A673 (cell line): ENCODE data around the gene PCIF1. TPM values are rescaled to one million over a fixed set of nuclear protein-coding genes. Genes with fewer than 3 reads are reported as not detected.
"Not testable (repeated sequence)": the region's sequence is repeated elsewhere in the genome, so short reads cannot be mapped to it uniquely, and the experiment has no call there.

Source experiments
- BruUV-seq: library from RNA; stranded (reverse); fragments of 400-500 nt; replicated peaks from 2 replicates; lab custom pipeline; 2021; lab: Mats Ljungman, UMichigan
- CTCF ChIA-PET: fragments of 300-600 bp; sonication (Branson Sonifier 250); formaldehyde crosslinking; loops from one replicate; lab custom pipeline; 2022; ENCODE audit warnings: antibody characterized with exemption; lab: Charles Lee
- POLR2A ChIA-PET: fragments of 300-600 bp; sonication (Branson Sonifier 250); formaldehyde crosslinking; loops from one replicate; lab custom pipeline; 2022; ENCODE audit warnings: antibody characterized with exemption; ENCODE audit not compliant: low non-redundant PET; lab: Charles Lee
- DNase-seq: peaks from one replicate; pipeline ENCODE4 v3.0.0-alpha.2; 2015; ENCODE audit warnings: low spot score
- H3K27ac ChIP-seq: fragments of 200-600 bp; sonication (generic); 2 replicates; pipeline ENCODE4 v1.5.1; 2016; ENCODE audit warnings: mixed run types, low read depth, mild to moderate bottlenecking, mixed read lengths, antibody characterized with exemption, low read length; ENCODE audit not compliant: poor library complexity, severe bottlenecking
- H3K27me3 ChIP-seq: fragments of 200-600 bp; sonication (generic); replicated peaks from 2 replicates; pipeline ENCODE4 v1.6.1; 2017; ENCODE audit warnings: mixed run types, low read depth, mild to moderate bottlenecking, mixed read lengths, antibody characterized with exemption, low read length; ENCODE audit not compliant: insufficient read depth, poor library complexity
- H3K36me3 ChIP-seq: fragments of 200-600 bp; sonication (generic); 2 replicates; pipeline ENCODE4 v1.6.1; 2016; ENCODE audit warnings: mixed run types, mild to moderate bottlenecking, mixed read lengths, antibody characterized with exemption, low read length; ENCODE audit not compliant: insufficient read depth, poor library complexity, severe bottlenecking
- H3K4me1 ChIP-seq: fragments of 200-600 bp; sonication (generic); 2 replicates; pipeline ENCODE4 v1.6.1; 2017; ENCODE audit warnings: mixed run types, mild to moderate bottlenecking, mixed read lengths, antibody characterized with exemption, low read length; ENCODE audit not compliant: insufficient read depth, poor library complexity, severe bottlenecking
- H3K4me3 ChIP-seq: fragments of 200-600 bp; sonication (generic); 2 replicates; pipeline ENCODE4 v1.5.1; 2016; ENCODE audit warnings: low read depth, mixed run types, mild to moderate bottlenecking, mixed read lengths, low read length; ENCODE audit not compliant: poor library complexity, severe bottlenecking
- H3K9me3 ChIP-seq: fragments of 200-600 bp; sonication (generic); 2 replicates; pipeline ENCODE4 v1.6.1; 2016; ENCODE audit warnings: mixed run types, low read depth, mild to moderate bottlenecking, mixed read lengths, antibody characterized with exemption, low read length; ENCODE audit not compliant: poor library complexity, severe bottlenecking
- CTCF ChIP-seq: fragments of 300-800, 200-600 bp; sonication (generic); conservative IDR thresholded peaks from 2 replicates; pipeline ENCODE4 v1.5.1; 2017; ENCODE audit warnings: low read depth, mild to moderate bottlenecking, antibody characterized with exemption, low read length, moderate library complexity, mixed read lengths
- EZH2 ChIP-seq: fragments of 200-600 bp; sonication (generic); IDR thresholded peaks from 2 replicates; pipeline ENCODE4 v1.6.1; 2017; ENCODE audit warnings: borderline replicate concordance, low read depth, mild to moderate bottlenecking, mixed read lengths, antibody characterized with exemption, low read length; ENCODE audit not compliant: poor library complexity, severe bottlenecking
- intact Hi-C: fragments of 100-400 bp; cut with micrococcal nuclease; formaldehyde crosslinking; loops from one replicate; pipeline ENCODE4 v1.10.0; 2022; ENCODE audit not compliant: unreplicated experiment
- total RNA-seq: library from RNA; stranded (reverse); gene quantifications from 2 replicates; pipeline ENCODE4 v1.2.3, GENCODE V29; 2021

The PCIF1 gene
- total RNA-seq, 1 experiment from 2014 or later: 47.5 TPM

DNA sequence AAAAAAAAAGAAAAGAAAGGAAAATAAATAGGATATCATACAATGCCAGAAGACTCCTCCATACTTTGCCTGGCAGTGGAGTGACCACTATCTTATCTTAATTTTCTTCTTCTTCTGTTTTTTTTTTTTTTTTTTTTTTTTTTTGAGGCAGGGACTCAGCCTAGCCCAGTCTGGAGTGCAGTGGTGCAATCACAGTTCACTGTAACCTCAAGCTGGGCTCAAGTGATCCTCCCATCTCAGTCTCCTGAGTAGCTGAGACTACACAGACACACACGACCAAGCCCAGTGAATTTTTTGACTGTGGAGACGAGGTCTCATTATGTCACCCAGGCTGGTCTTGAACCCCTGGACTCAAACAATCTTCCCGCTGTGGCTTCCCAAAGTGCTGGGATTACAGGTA is 57.1 kb downstream of the PCIF1 start:
- no peak for DNase-seq
- Histone ChIP-seq H3K27me3 (no peaks in the 10 kb centered on the region), H3K27ac (no peak overlapping the region), H3K4me3 (no peak overlapping the region), H3K36me3 (no peaks in the 10 kb centered on the region), H3K4me1 (peaks cover 20% of the 10 kb centered on the region), H3K9me3 (no peaks in the 10 kb centered on the region)
- CTCF ChIA-PET: no interaction called here
- POLR2A ChIA-PET: no interaction called here
- intact Hi-C loops: no loop called here
- BruUV-seq: no TSS peak
- TF ChIP-seq EZH2 (no peak), CTCF (no peak)

DNA sequence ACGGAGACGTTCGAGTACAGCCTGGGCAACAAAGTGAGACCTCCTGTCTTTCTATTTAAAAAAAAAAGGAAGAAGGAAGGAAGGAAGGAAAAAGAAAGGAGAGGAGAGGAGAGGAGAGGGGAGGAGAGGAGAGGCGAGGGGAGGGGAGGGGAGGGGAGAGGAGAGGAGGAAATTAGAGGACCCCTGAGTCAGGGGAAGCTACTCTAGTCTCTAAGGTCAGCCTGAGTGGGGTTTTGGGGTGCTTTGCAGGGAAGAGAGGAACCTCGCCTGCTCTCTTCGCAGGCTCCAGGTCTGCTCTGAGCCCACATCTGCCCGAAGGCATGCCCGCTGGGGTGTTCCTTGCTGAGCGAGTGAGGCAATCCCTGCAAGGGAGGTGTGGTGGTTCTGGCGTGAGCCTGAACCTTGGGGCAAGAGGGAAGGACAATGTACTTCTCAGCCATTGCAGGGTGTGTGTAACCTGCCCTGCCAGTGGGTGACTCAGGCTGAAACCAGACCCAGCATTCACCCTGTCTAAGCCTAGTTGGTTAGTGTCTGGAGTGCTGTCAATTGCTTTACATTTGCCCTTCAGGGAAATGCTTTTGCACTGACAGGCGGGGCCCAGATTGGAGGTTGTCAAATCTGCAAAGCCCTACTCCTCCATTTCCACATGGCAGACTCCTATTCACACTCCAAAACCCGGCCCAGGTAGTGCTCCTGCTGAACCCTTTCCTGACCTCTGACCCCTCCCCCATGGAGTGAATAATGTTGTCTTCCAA is 58.9 kb downstream of the PCIF1 start:
- TF ChIP-seq CTCF: no peak
- no peak for TF ChIP-seq EZH2
- Histone ChIP-seq H3K27me3 (no peaks in the 10 kb centered on the region), H3K36me3 (no peaks in the 10 kb centered on the region), H3K9me3 (no peaks in the 10 kb centered on the region), H3K4me3 (no peak overlapping the region), H3K27ac (no peak overlapping the region), H3K4me1 (peaks cover 33% of the 10 kb centered on the region)
- intact Hi-C loops: no loop called here
- ChIA-PET POLR2A (no interaction called here), CTCF (interaction anchor here (0.7 kb wide), 1 partner anchor 19 kb away, joined by 3 read pairs; no protein-coding TSS in a partner anchor)
- peak; percentile 48 for DNase-seq
- BruUV-seq: no TSS peak

- POLR2A ChIA-PET: interaction anchor here (0.6 kb wide), 1 partner anchor 8 kb away, joined by 4 read pairs; no protein-coding TSS in a partner anchor
- BruUV-seq: TSS peak; percentile 87
- no peak for TF ChIP-seq CTCF
- no peak for TF ChIP-seq EZH2
- Histone ChIP-seq H3K4me1 (peaks cover 41% of the 10 kb centered on the region), H3K9me3 (no peaks in the 10 kb centered on the region), H3K27ac (peak overlapping the region; percentile 83), H3K27me3 (no peaks in the 10 kb centered on the region), H3K4me3 (no peak overlapping the region), H3K36me3 (no peaks in the 10 kb centered on the region)
- intact Hi-C loops: no loop called here
- no peak for DNase-seq
- CTCF ChIA-PET: interaction anchor here (0.6 to 0.9 kb wide), 2 partner anchors 8 to 11 kb away, joined by 3 to 8 read pairs; no protein-coding TSS in a partner anchor
Measured at GRCh38 chr20:45994761-45995493, 60.4 kb downstream of the PCIF1 start.

DNA sequence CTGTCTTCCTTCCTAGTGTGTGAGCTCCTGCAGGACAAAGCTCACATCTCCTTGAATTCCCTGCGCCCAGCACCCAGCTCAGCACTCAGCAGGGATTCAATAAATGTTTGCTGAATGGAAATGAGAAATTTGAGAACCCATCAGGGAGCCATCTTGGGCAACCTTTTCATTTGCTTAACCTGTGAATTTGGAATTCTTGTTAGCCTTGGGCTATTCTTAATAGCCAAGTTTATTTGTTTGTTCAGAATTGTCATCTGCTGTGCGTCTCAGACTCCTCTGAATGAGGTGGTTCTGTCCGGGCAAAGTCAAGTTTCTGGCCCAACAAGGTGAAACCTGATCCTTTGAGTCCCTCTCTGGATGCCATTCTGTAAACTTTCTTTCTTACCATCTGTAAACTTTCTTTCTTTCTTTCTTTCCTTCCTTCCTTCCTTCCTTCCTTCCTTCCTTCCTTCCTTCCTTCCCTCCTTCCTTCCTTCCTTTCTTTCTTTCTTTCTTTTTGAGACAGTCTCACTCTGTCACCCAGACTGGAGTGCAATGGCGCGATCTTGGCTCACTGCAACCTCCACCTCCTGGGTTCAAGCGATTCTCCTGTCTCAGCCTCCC is 61.1 kb downstream of the PCIF1 start:
- H3K36me3 ChIP-seq, H3K9me3 ChIP-seq, H3K27me3 ChIP-seq, H3K4me3 ChIP-seq, POLR2A ChIA-PET, BruUV-seq, intact Hi-C loops: not testable (repeated sequence)
- H3K27ac ChIP-seq: peak overlapping the region; percentile 83
- H3K4me1 ChIP-seq: peaks cover 47% of the 10 kb centered on the region
- CTCF ChIA-PET: interaction anchor here (0.6 to 0.9 kb wide), 2 partner anchors 9 to 12 kb away, joined by 3 to 8 read pairs; no protein-coding TSS in a partner anchor
- peak; percentile 87 for DNase-seq
